ENCODE measurements around the gene RPL13A. TPM values are rescaled to one million over a fixed set of nuclear protein-coding genes. Genes with fewer than 3 reads are reported as not detected.

The RPL13A gene
- total RNA-seq, 2 experiments from 2014 or later: 3,861 to 3,967 TPM

DNA sequence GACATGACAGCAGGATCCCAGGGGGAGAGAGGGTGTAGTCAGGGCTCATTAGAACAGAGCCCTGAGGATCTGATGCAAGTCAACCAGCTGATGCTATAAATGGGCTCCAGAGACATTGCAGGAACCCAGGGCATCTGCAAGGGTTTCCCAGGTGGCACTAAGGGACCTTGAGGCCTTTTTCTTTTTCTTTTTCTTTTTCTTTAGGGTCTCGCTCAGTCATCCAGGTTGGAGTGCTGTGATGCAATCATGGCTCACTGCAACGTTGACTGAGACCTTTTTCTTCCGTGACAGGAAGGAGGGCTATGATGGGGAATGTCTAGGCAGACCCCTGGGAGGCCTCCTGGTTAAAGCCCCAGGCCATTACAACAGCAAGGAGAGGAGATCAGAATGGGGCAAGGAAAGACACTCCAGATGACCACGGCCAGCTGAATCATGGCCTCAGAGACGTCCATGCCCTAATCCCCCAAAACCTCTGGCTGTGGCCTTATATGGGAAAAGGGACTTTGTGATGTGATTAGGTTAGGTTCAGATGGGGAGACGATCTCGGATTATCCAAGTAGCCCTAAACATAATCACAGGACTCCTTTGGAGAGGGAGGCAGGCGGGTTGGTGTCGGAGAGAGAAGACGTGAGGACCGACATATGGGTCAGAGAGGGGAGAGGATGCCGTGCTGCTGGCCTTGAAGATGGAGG lies 20.5 kb downstream of the RPL13A start:
- peaks cover 21% of the 10 kb centered on the region for H3K4me1 Mint-ChIP-seq
- no peak for ATAC-seq
- intact Hi-C loops (cut with DNase I, micrococcal nuclease): loop anchor here in 1 of 2 experiments (2.0 kb wide), 1 partner anchor 19 kb away; no protein-coding TSS in a partner anchor
- CTCF ChIA-PET: interaction anchor here (0.5 to 8.3 kb wide), 12 partner anchors 9 to 171 kb away, joined by 3 to 135 read pairs (median 4); partner anchors contain the start of gene RCN3
- H3K9me3 Mint-ChIP-seq (ENCODE audit: low read depth): no peaks in the 10 kb centered on the region
- POLR2A ChIA-PET: no interaction called here
- no peak overlapping the region for H3K4me3 Mint-ChIP-seq
- H3K27me3 Mint-ChIP-seq: no peaks in the 10 kb centered on the region
- DNase-seq: no peak
- H3K27ac Mint-ChIP-seq: no peak overlapping the region
- no peaks in the 10 kb centered on the region for H3K36me3 Mint-ChIP-seq (ENCODE audit: low read depth)

DNA sequence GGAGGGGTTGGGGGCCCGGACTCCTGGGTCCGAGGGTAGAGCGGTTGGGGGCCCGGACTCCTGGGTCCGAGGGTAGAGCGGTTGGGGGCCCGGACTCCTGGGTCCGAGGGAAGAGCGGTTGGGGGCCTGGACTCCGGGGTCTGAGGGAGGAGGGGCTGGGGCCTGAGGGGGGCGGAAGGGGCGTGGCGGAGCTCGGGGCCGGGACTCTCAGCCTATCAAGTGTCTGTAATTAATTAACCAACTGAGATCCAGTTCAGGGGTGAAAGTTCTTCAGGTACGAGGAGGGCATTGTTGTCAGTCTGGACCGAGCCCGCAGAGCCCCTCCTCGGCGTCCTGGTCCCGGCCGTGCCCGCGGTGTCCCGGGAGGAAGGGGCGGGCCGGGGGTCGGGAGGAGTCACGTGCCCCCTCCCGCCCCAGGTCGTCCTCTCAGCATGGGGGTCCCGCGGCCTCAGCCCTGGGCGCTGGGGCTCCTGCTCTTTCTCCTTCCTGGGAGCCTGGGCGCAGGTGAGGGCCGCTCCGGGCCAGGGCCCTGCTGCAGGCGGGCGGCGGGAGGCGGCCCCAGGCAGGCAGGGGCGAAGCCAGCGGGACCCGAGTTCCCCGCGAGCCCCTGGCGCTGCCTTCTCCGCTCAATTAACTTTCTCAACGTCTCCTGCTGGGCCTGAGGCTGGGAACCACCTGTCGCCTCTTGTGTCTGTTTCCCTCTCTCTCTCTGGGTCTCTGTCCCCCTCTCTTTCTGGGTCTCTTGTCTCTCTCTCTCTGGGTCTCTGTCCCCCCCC lies 25.8 kb downstream of the RPL13A start:
- H3K4me3 Mint-ChIP-seq: peak overlapping the region; percentile 76
- peak; percentile 55 for DNase-seq
- peak overlapping the region; percentile 67 for H3K27ac Mint-ChIP-seq
- ChIA-PET POLR2A (no interaction called here), CTCF (interaction anchor here (0.6 to 5.4 kb wide), 3 partner anchors 14 to 56 kb away, joined by 3 to 23 read pairs (median 3); partner anchors contain the start of gene RCN3)
- peaks cover 2% of the 10 kb centered on the region for H3K36me3 Mint-ChIP-seq (ENCODE audit: low read depth)
- intact Hi-C loops (cut with DNase I, micrococcal nuclease): loop anchor here in 1 of 2 experiments (1.0 kb wide), 1 partner anchor 14 kb away; no protein-coding TSS in a partner anchor
- ATAC-seq: peak; percentile 77
- H3K4me1 Mint-ChIP-seq: peaks cover 36% of the 10 kb centered on the region
- H3K9me3 Mint-ChIP-seq (ENCODE audit: low read depth): no peaks in the 10 kb centered on the region
- H3K27me3 Mint-ChIP-seq: no peaks in the 10 kb centered on the region

DNA sequence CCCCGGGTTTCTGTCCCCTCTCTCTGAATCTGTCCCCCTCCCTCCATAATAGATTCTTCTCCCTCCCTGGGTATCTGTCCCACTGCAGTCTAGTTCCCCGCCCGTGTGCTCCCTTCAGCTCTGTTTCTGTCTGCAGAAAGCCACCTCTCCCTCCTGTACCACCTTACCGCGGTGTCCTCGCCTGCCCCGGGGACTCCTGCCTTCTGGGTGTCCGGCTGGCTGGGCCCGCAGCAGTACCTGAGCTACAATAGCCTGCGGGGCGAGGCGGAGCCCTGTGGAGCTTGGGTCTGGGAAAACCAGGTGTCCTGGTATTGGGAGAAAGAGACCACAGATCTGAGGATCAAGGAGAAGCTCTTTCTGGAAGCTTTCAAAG lies 26.3 kb downstream of the RPL13A start:
- peak overlapping the region; percentile 76 for H3K4me3 Mint-ChIP-seq
- H3K9me3 Mint-ChIP-seq (ENCODE audit: low read depth): no peaks in the 10 kb centered on the region
- peaks cover 2% of the 10 kb centered on the region for H3K36me3 Mint-ChIP-seq (ENCODE audit: low read depth)
- H3K4me1 Mint-ChIP-seq: peaks cover 36% of the 10 kb centered on the region
- intact Hi-C loops (cut with DNase I, micrococcal nuclease): loop anchor here in 1 of 2 experiments (1.0 kb wide), 1 partner anchor 14 kb away; no protein-coding TSS in a partner anchor
- peak overlapping the region; percentile 67 for H3K27ac Mint-ChIP-seq
- ChIA-PET CTCF (interaction anchor here (0.7 to 5.4 kb wide), 2 partner anchors 14 to 33 kb away, joined by 3 to 23 read pairs; partner anchors contain the start of gene RCN3), POLR2A (no interaction called here)
- no peaks in the 10 kb centered on the region for H3K27me3 Mint-ChIP-seq
- no peak for DNase-seq
- ATAC-seq: peak; percentile 36

DNA sequence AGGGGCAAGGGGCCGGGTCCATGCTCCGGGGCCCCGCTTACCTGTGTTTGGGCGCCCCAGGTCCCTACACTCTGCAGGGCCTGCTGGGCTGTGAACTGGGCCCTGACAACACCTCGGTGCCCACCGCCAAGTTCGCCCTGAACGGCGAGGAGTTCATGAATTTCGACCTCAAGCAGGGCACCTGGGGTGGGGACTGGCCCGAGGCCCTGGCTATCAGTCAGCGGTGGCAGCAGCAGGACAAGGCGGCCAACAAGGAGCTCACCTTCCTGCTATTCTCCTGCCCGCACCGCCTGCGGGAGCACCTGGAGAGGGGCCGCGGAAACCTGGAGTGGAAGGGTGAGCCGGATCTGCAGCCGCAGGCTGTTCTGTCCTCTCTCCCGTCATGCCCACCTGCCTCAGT lies 26.7 kb downstream of the RPL13A start:
- Mint-ChIP-seq H3K4me1 (peaks cover 38% of the 10 kb centered on the region), H3K4me3 (peak overlapping the region; percentile 76), H3K27ac (no peak overlapping the region), H3K36me3 (ENCODE audit: low read depth) (peaks cover 2% of the 10 kb centered on the region), H3K9me3 (ENCODE audit: low read depth) (no peaks in the 10 kb centered on the region), H3K27me3 (no peaks in the 10 kb centered on the region)
- DNase-seq (no peak), ATAC-seq (no peak)
- intact Hi-C loops (cut with DNase I, micrococcal nuclease): no loop called here
- CTCF ChIA-PET: interaction anchor here (0.7 to 5.4 kb wide), 3 partner anchors 12 to 33 kb away, joined by 3 to 23 read pairs (median 3); partner anchors contain the start of gene RCN3
- POLR2A ChIA-PET: no interaction called here

DNA sequence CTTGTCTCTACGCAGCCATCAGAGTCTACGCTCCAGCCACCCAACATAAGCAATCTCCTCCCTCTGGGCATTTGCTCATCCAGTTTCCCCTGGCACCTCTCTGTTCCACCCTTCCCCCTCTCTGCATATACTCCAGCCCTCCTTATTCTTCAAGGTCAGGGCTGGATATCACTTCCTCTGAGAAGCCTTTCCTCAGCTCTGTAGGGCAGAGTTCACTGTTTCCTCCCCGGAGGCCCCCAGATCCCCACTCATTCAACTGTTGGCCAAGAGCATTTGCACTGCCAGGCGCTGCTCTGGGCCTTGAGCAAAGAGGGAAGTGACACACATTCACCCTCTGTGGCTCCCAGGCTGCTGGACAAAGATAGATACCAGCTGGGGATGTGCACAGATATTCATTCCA lies 28.4 kb downstream of the RPL13A start:
- POLR2A ChIA-PET: no interaction called here
- no peak overlapping the region for H3K4me3 Mint-ChIP-seq
- no peak for ATAC-seq

DNA sequence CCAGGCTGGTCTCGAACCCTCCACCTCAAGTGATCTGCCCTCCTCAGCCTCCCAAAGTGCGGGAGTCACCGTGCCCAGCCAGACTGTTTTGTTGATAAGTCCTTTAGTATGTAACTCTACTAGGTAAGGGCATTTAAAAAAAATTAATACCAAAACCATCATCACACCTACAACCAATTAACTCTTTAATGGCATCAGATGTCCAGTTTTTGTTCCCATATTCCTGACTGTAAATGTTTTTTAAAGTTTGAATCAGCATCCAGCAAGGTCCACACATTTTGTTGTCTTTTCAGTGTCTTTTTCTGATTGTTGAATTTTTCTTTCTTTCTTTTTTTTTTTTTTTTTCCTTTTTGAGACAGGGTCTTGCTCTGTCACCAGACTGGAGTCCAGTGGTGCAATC lies 30.6 kb downstream of the RPL13A start:
- Mint-ChIP-seq H3K9me3 (ENCODE audit: low read depth) (no peaks in the 10 kb centered on the region), H3K4me1 (peaks cover 29% of the 10 kb centered on the region), H3K4me3 (no peak overlapping the region), H3K27ac (no peak overlapping the region), H3K27me3 (no peaks in the 10 kb centered on the region), H3K36me3 (ENCODE audit: low read depth) (peaks cover 2% of the 10 kb centered on the region)
- CTCF ChIA-PET: interaction anchor here (1.1 to 5.4 kb wide), 3 partner anchors 14 to 66 kb away, joined by 3 to 23 read pairs (median 5); no protein-coding TSS in a partner anchor
- no peak for DNase-seq
- POLR2A ChIA-PET: no interaction called here
- no peak for ATAC-seq
- intact Hi-C loops (cut with DNase I, micrococcal nuclease): no loop called here

More for the DNA sequence above, 28.4 kb downstream of the RPL13A start:
- CTCF ChIA-PET: interaction anchor here (0.5 to 5.4 kb wide), 4 partner anchors 18 to 45 kb away, joined by 3 to 23 read pairs (median 3); no protein-coding TSS in a partner anchor
- Mint-ChIP-seq H3K27ac (peak overlapping the region; percentile 59), H3K27me3 (no peaks in the 10 kb centered on the region), H3K9me3 (ENCODE audit: low read depth) (no peaks in the 10 kb centered on the region), H3K36me3 (ENCODE audit: low read depth) (peaks cover 2% of the 10 kb centered on the region), H3K4me1 (peaks cover 43% of the 10 kb centered on the region)
- intact Hi-C loops (cut with DNase I, micrococcal nuclease): no loop called here
- no peak for DNase-seq

DNA sequence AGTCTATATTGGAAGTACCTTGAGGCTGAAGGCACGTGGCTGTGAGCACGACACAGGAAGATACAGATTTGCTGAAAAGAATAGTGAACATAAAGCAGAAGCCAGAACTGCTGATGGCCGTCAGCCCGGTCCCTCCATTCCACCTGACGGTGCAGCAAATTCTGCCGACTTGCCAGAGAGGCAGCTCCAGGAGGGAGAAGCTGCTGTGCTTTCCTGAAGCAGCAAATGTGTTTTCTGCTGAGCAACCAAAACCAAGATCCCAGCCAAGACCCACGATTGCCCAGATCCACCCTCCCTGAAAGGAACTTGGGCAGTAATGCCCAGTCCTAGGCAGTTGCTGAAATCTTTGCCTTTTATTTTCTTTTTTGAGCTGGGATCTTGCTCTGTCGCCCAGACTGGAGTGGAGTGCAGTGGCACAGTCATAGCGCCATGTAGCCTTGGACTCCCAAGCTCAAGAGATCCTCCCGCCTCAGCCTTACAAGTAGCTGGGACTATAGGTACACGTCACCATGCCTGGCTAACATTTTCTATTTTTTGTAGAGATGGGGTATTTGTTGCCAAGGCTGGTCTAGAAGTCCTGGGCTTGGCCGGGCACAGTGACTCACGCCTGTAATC lies 33.4 kb downstream of the RPL13A start:
- ATAC-seq: no peak

DNA sequence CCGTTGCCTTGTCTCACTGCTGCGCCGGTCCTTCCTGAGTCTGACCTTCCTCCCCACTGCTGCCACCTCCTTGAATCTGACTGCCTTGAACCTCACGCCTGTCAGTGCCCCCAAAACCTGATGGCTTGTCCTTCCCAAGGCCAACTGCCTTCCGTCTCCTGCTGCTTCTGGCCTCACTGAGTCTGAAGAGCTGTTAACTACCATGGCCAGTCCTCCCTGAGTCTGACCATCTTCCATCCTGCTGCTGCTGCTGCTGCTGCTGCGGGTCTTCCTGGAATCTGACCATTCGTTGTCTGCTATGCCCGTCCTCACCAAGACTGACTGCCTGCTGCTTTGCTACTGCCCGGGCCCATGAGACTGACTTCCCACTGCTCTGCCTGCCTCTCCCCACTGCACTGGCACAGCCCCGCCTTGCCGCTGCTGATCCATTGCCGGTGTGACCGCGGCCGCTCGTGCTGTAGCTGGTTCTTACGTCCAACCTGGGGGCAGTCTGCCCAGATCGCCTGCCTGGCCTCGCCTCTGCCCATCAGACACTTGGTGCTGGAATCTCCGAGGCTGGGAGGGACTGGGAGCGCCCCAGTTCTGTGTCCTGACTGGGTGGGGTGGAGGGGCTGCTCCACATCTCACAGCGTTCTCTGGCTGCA lies 37.5 kb downstream of the RPL13A start:
- ChIA-PET POLR2A (no interaction called here), CTCF (interaction anchor here (0.6 to 2.0 kb wide), 3 partner anchors 15 to 175 kb away, joined by 3 to 5 read pairs (median 3); no protein-coding TSS in a partner anchor)
- Mint-ChIP-seq H3K4me3 (no peak overlapping the region), H3K27ac (no peak overlapping the region), H3K9me3 (ENCODE audit: low read depth) (no peaks in the 10 kb centered on the region), H3K27me3 (no peaks in the 10 kb centered on the region), H3K36me3 (ENCODE audit: low read depth) (peaks cover 3% of the 10 kb centered on the region), H3K4me1 (peaks cover 14% of the 10 kb centered on the region)
- no peak for DNase-seq
- intact Hi-C loops (cut with DNase I, micrococcal nuclease): no loop called here
- ATAC-seq: no peak

More for the DNA sequence above, 33.4 kb downstream of the RPL13A start:
- Mint-ChIP-seq H3K4me3 (no peak overlapping the region), H3K4me1 (peaks cover 9% of the 10 kb centered on the region), H3K9me3 (ENCODE audit: low read depth) (no peaks in the 10 kb centered on the region), H3K27ac (peak overlapping the region; percentile 47), H3K27me3 (no peaks in the 10 kb centered on the region), H3K36me3 (ENCODE audit: low read depth) (peaks cover 2% of the 10 kb centered on the region)
- ChIA-PET CTCF (interaction anchor here (0.7 to 1.4 kb wide), 3 partner anchors 14 to 26 kb away, joined by 3 to 5 read pairs (median 4); no protein-coding TSS in a partner anchor), POLR2A (interaction anchor here (0.6 to 0.9 kb wide), 2 partner anchors 9 to 158 kb away, joined by 3 to 4 read pairs; no protein-coding TSS in a partner anchor)
- DNase-seq: no peak
- intact Hi-C loops (cut with DNase I, micrococcal nuclease): no loop called here

DNA sequence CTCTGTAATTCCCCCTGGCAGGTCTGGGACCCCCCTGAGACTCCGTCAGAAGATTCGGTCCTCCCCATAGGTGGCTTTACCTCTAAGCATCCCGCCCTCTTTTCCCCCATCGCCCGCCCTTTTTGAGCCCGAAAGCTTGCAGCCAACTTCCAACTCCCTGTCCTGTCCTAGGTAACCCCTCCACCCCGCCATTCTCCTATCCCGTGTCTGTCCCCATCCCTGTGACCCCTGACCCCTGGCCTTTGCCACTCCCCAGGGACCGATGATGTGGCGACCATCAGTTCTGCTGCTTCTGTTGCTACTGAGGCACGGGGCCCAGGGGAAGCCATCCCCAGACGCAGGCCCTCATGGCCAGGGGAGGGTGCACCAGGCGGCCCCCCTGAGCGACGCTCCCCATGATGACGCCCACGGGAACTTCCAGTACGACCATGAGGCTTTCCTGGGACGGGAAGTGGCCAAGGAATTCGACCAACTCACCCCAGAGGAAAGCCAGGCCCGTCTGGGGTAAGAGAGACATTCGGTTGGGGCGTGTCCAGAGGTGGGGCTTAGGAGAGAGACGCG lies 40.9 kb downstream of the RPL13A start:
- DNase-seq (peak; percentile 29), ATAC-seq (no peak)
- Mint-ChIP-seq H3K4me1 (peaks cover 18% of the 10 kb centered on the region), H3K9me3 (ENCODE audit: low read depth) (no peaks in the 10 kb centered on the region), H3K27me3 (no peaks in the 10 kb centered on the region), H3K27ac (no peak overlapping the region), H3K36me3 (ENCODE audit: low read depth) (peaks cover 3% of the 10 kb centered on the region), H3K4me3 (peak overlapping the region; percentile 73)
- CTCF ChIA-PET: interaction anchor here (0.7 to 2.7 kb wide), 11 partner anchors 8 to 535 kb away, joined by 3 to 20 read pairs (median 3); partner anchors contain the start of genes CPT1C, GYS1 and RUVBL2
- POLR2A ChIA-PET: interaction anchor here (0.8 to 1.0 kb wide), 2 partner anchors 18 to 37 kb away, joined by 4 to 7 read pairs; no protein-coding TSS in a partner anchor
- intact Hi-C loops (cut with DNase I, micrococcal nuclease): no loop called here

DNA sequence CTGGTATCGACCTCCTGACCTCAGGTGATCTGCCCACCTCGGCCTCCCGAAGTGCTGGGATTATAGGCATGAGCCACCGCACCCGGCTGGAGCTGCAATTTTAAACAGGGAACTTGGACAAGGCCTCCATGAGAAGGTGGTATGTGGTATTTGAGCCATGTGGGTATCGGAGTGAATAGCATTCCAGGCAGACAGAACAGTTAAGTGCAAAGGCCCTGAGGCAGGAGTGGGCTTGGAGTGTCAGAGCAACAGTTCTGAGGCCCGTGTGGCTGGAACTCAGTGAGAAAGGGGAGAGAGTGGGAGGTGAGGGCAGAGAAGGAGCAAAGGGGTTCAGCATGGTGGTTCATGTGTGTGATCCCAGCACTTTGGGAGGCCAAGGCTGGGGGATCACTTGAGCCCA lies 43.3 kb downstream of the RPL13A start:
- CTCF ChIA-PET: interaction anchor here (0.5 to 1.5 kb wide), 4 partner anchors 16 to 387 kb away, joined by 3 to 12 read pairs (median 3); partner anchors contain the start of gene PIH1D1
- H3K36me3 Mint-ChIP-seq (ENCODE audit: low read depth): peaks cover 5% of the 10 kb centered on the region
- POLR2A ChIA-PET: no interaction called here
- intact Hi-C loops (cut with DNase I, micrococcal nuclease): no loop called here
- ATAC-seq (no peak), DNase-seq (no peak)
- H3K27me3 Mint-ChIP-seq: peaks cover 3% of the 10 kb centered on the region
- H3K4me1 Mint-ChIP-seq: peaks cover 35% of the 10 kb centered on the region
- no peak overlapping the region for H3K4me3 Mint-ChIP-seq
- no peak overlapping the region for H3K27ac Mint-ChIP-seq
- H3K9me3 Mint-ChIP-seq (ENCODE audit: low read depth): no peaks in the 10 kb centered on the region
